ENCODE data around the gene RASA2. TPM values are rescaled to one million over a fixed set of nuclear protein-coding genes. Genes with fewer than 3 reads are reported as not detected.
A peak's percentile ranks its signal among the peaks of the same experiment; 100 is the strongest.

The RASA2 gene
- total and polyA plus RNA-seq, 12 donors = 1.4 to 7.7 (median 5.1) TPM

- no peak for TF ChIP-seq CTCF (IDR thresholded peaks at IDR 0.05)
- intact Hi-C loops (cut with DNase I) = loop anchor here in 5 of 10 donors (5.0 to 10.0 kb wide), 5 partner anchors 99 to 221 kb away; partner anchors contain the start of gene PXYLP1 (in 2 of the 5)
- no peak overlapping the region for H3K4me3 ChIP-seq
- H3K27ac ChIP-seq = peak overlapping the region in 2 of 10 donors; percentile 31 to 59
- ATAC-seq (peak in 4 of 8 donors; percentile 12 to 26 (median 20)), DNase-seq (peak in 1 of 2 donors; percentile 22)
- H3K9me3 ChIP-seq = no peaks in the 10 kb centered on the region
- peaks cover 3 to 34% (median 16%) of the 10 kb centered on the region in 9 donors for H3K4me1 ChIP-seq
- 74 to 75% methylated on average over 11 of the region's 11 CpGs for WGBS, 2 donors
- no peaks in the 10 kb centered on the region for H3K27me3 ChIP-seq
- no peaks in the 10 kb centered on the region for H3K36me3 ChIP-seq
Observed at GRCh38 chr3:141456301-141456625, 30.6 kb upstream of the RASA2 start.

GRCh38 chr3:141457624-141458236, 29.1 kb upstream of the RASA2 start:
- intact Hi-C loops (cut with DNase I) = loop anchor here in 5 of 10 donors (5.0 to 10.0 kb wide), 5 partner anchors 100 to 223 kb away; partner anchors contain the start of gene PXYLP1 (in 2 of the 5)
- no peak for ATAC-seq
- Histone ChIP-seq H3K4me3 (no peak overlapping the region), H3K27me3 (no peaks in the 10 kb centered on the region), H3K27ac (no peak overlapping the region), H3K36me3 (no peaks in the 10 kb centered on the region), H3K4me1 (peaks cover 0 to 20% (median 7%) of the 10 kb centered on the region in 9 donors), H3K9me3 (no peaks in the 10 kb centered on the region)
- no peak for TF ChIP-seq CTCF (IDR thresholded peaks at IDR 0.05)
- WGBS, 2 donors = 89 to 92% methylated on average over 3 of the region's 3 CpGs
- DNase-seq = no peak

GRCh38 chr3:141459008-141459407, 27.8 kb upstream of the RASA2 start:
- 66 to 69% methylated on average over 7 of the region's 7 CpGs for WGBS, 2 donors
- Histone ChIP-seq H3K36me3 (no peaks in the 10 kb centered on the region), H3K27me3 (no peaks in the 10 kb centered on the region), H3K4me1 (peaks cover 0 to 20% (median 7%) of the 10 kb centered on the region in 9 donors), H3K27ac (no peak overlapping the region), H3K9me3 (peaks cover 0 to 2% (median 0%) of the 10 kb centered on the region in 11 donors), H3K4me3 (no peak overlapping the region)
- intact Hi-C loops (cut with DNase I) = loop anchor here in 5 of 10 donors (5.0 to 10.0 kb wide), 5 partner anchors 102 to 224 kb away; partner anchors contain the start of gene PXYLP1 (in 2 of the 5)
- ATAC-seq (no peak), DNase-seq (no peak)
- TF ChIP-seq CTCF (IDR thresholded peaks at IDR 0.05) = no peak

- DNase-seq = peak; percentile 83 to 89
Observed at GRCh38 chr3:141460097-141460704, 26.6 kb upstream of the RASA2 start.

More at GRCh38 chr3:141460097-141460704, 26.6 kb upstream of the RASA2 start:
- intact Hi-C loops (cut with DNase I) = loop anchor here in 9 of 10 donors (1.0 to 5.0 kb wide), 5 partner anchors 101 to 417 kb away; partner anchors contain the start of gene ATP1B3 (in 1 of the 9)
- no peaks in the 10 kb centered on the region for H3K36me3 ChIP-seq
- TF ChIP-seq CTCF (IDR thresholded peaks at IDR 0.05) = peak; percentile 77 to 95 (median 90)
- no peaks in the 10 kb centered on the region for H3K27me3 ChIP-seq
- peak; percentile 92 to 97 (median 96) for ATAC-seq
- H3K9me3 ChIP-seq = peaks cover 0 to 10% (median 0%) of the 10 kb centered on the region in 11 donors
- no peak overlapping the region for H3K27ac ChIP-seq
- no peak overlapping the region for H3K4me3 ChIP-seq
- WGBS, 2 donors = 27% methylated on average over 10 of the region's 10 CpGs
- H3K4me1 ChIP-seq = peaks cover 0 to 12% (median 0%) of the 10 kb centered on the region in 9 donors

All from heart right ventricle (tissue), 16 donors.